GM06990 (cell line): ENCODE results near the gene TTC27.

Experiments used
- DNase-seq: peaks from one replicate; pipeline ENCODE4 v3.0.0-alpha.2; 2011; ENCODE audit not compliant: insufficient read length; ENCODE audit errors: extremely low read depth
- H3K27me3 ChIP-seq: replicated peaks from 2 replicates; pipeline ENCODE4 v1.6.0; 2011; ENCODE audit warnings: low read length; ENCODE audit not compliant: control insufficient read depth, insufficient read depth
- H3K36me3 ChIP-seq: 2 replicates; pipeline ENCODE4 v1.5.1; 2011; ENCODE audit warnings: low read length; ENCODE audit not compliant: control insufficient read depth, insufficient read depth
- H3K4me3 ChIP-seq: replicated peaks from 2 replicates; pipeline ENCODE4 v1.5.1; 2011; ENCODE audit warnings: low read depth, mild to moderate bottlenecking, control low read depth, low read length
- TF ChIP-seq, protein P1 (sequence below): IDR thresholded peaks from 2 replicates; pipeline ENCODE4 v1.5.1; 2011; ENCODE audit warnings: low read length, control low read depth, mild to moderate bottlenecking, inconsistent platforms; ENCODE audit not compliant: insufficient read depth, poor library complexity, severe bottlenecking

TTC27 gene

DNA sequence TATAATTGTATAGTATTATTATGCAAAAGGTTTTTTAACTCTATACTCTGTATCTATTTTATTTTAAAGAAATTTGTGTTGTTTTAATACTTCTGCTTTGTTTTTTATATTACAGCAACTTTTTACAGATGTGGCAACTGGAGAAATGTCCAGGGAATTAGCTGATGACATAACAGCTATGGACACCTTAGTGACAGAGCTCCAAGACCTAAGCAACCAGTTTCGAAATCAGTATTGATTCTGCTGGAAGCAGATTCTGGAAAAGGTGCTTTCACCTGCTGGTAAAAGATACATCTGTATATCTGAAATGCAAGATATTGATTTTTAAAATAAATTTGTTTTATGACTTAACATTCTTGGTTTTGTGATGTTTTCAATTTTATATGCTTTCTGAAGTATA lies 192.9 kb downstream of the TTC27 start:
- TF ChIP-seq, protein P1, sequence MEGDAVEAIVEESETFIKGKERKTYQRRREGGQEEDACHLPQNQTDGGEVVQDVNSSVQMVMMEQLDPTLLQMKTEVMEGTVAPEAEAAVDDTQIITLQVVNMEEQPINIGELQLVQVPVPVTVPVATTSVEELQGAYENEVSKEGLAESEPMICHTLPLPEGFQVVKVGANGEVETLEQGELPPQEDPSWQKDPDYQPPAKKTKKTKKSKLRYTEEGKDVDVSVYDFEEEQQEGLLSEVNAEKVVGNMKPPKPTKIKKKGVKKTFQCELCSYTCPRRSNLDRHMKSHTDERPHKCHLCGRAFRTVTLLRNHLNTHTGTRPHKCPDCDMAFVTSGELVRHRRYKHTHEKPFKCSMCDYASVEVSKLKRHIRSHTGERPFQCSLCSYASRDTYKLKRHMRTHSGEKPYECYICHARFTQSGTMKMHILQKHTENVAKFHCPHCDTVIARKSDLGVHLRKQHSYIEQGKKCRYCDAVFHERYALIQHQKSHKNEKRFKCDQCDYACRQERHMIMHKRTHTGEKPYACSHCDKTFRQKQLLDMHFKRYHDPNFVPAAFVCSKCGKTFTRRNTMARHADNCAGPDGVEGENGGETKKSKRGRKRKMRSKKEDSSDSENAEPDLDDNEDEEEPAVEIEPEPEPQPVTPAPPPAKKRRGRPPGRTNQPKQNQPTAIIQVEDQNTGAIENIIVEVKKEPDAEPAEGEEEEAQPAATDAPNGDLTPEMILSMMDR, result no peak
- DNase-seq, result no peak

DNA sequence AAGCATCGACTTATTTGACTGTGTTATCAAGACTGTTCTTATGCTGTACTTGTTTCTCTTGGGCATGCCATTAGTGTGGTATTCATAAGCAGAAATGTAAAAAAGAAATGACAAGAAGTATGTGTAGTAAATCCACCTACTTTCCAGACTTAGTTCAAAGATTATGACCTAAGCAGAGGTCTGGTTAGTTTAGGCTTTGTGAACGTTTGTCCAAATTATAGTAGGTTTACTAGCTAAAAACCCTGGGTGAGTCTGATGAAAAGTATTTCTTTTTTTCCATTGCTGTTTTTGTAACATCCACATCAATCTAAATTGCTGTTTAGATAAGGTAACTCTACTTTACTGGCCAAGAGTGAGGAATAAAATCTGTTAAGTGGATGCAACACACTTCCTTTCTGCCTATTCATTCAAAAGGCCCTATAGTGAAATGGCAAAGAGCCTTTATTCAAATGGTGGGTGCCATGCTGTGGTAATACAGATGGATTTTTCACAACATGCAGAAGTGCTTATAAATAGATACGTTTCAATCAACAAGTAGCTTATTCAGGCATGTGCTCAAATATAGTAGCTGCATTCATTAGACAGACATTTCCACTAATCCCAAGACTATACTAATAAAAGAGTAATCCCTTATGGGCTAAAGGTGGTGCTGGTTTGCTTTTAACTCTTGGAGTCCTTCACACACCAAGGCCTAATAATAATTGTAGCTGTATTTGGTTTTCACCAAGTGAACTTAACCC lies 196.4 kb downstream of the TTC27 start:
- TF ChIP-seq, protein P1, result no peak
- H3K36me3 ChIP-seq, result no peaks in the 10 kb centered on the region
- no peaks in the 10 kb centered on the region for H3K27me3 ChIP-seq
- no peak overlapping the region for H3K4me3 ChIP-seq
- no peak for DNase-seq

More for the DNA sequence above, 192.9 kb downstream of the TTC27 start:
- Histone ChIP-seq H3K4me3 (no peak overlapping the region), H3K36me3 (no peaks in the 10 kb centered on the region), H3K27me3 (no peaks in the 10 kb centered on the region)

DNA sequence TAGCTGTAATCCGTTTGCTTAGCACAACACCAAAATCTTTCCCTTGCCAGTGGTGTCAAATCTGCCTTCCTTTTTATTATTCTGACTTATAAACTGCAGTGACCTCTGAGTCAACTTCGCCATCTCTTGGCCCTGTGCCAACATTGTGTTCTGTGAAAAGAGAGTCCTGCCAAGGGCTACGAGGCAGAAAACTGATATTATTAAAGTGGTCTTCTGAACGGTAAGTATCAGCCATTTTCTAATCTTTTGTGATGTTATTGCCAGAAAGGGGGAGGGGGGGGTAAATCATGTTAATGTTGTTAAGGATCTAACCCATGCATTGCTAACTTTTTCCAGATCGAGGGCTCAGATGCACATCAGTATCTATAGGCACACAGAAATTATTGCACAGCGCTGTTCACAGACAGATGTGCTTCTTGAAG lies 197.5 kb downstream of the TTC27 start:
- Histone ChIP-seq H3K36me3 (no peaks in the 10 kb centered on the region), H3K4me3 (no peak overlapping the region), H3K27me3 (no peaks in the 10 kb centered on the region)
- DNase-seq, result no peak
- TF ChIP-seq, protein P1, result no peak

DNA sequence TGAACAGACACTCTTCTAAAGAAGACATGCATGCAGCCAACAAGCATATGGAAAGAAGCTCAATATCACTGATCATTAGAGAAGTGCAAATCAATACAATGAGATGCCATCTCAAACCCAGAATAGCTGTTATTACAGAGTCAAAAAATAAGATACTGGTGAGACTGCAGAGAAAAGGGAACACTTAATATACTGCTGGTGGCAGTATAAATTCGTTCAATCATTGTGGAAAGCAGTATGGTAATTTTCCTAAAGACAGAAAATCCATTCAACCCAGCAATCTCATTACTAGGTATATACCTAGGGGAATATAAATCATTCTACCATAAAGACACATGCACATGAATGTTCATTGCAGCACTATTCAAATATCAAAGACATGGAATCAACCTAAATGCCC lies 202.3 kb downstream of the TTC27 start:
- TF ChIP-seq, protein P1, result no peak
- DNase-seq, result no peak
- Histone ChIP-seq H3K36me3 (no peaks in the 10 kb centered on the region), H3K4me3 (no peak overlapping the region), H3K27me3 (no peaks in the 10 kb centered on the region)

DNA sequence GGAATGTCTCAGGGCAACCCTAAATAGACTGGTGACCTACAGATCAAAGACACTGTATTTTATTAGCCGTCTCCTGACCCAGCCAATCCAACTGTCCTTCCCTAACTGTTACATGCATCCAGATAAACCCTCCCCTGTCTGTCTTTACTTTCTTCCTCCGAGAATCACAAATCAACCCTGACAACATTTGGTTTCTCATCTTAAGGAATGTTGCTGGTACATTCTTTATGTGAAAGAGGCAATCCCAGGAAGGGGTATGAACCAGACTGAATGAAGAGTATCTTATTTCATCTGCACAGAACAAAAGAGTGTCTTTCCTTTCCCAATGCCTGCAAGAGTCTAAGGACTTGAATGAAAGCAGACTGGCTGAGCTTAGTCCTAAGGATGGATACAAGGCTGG lies 205.0 kb downstream of the TTC27 start:
- TF ChIP-seq, protein P1, result no peak
- DNase-seq, result no peak
- Histone ChIP-seq H3K36me3 (no peaks in the 10 kb centered on the region), H3K27me3 (no peaks in the 10 kb centered on the region), H3K4me3 (no peak overlapping the region)
